ENCODE measurements around the gene TMBIM4. TPM values are rescaled to one million over a fixed set of nuclear protein-coding genes. Genes with fewer than 3 reads are reported as not detected.
A peak's percentile ranks its signal among the peaks of the same experiment; 100 is the strongest.

The TMBIM4 gene
- polyA plus RNA-seq, 2 of the 4 experiments (the other 2 are of a cell fraction) = 55.9 to 87.4 TPM

DNA sequence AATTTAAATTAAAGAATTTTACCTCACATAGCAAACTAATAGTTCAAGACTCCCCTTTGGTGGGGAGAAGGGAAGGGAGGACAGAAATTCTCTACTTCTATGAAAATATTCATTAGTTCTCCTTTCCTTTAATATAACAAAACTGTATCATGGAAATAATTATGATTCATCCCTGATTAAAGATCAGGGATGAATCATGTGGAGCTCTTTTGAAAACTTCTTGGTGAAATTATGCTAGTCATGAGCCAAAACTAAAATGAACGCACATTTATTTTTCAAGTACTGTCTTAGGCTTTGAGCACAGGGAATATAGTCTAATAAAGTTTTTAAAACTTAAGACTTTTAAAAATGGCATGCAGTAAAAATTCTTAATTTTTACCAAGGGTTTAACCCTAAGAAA, 17.1 kb downstream of the TMBIM4 start:
- H3K4me3 ChIP-seq = no peak overlapping the region
- CTCF ChIA-PET = interaction anchor here (1.5 kb wide), 1 partner anchor 7 kb away, joined by 4 read pairs; no protein-coding TSS in a partner anchor
- H3K9me3 ChIP-seq = no peaks in the 10 kb centered on the region
- DNase-seq (ENCODE audit: low read depth in 1 of 2, low spot score in 1 of 2) (no peak), FAIRE-seq (no peak), ATAC-seq (no peak)
- POLR2A ChIA-PET = no interaction called here
- no peaks in the 10 kb centered on the region for H3K4me1 ChIP-seq
- 93% methylated on average over 1 of the region's 1 CpG for WGBS (ENCODE audit: missing lambda C conversion rate)
- H3K4me2 ChIP-seq = no peak overlapping the region
- H3K27ac ChIP-seq = no peak overlapping the region
- TF ChIP-seq RAD21 (conservative IDR thresholded peaks at IDR 0.05 in 1 of 2, IDR thresholded peaks at IDR 0.05 in 1 of 2) (no peak), POLR2A (IDR thresholded peaks at IDR 0.05; ENCODE audit: low read length) (no peak), USF2 (IDR thresholded peaks at IDR 0.05) (no peak), RARB (CRISPR knock-in tag; IDR thresholded peaks at IDR 0.05) (no peak), ELK1 (IDR thresholded peaks at IDR 0.05; ENCODE audit: low read depth, low read length) (no peak), CBX8 (IDR thresholded peaks at IDR 0.05) (no peak), CHD2 (IDR thresholded peaks at IDR 0.05; ENCODE audit: low read length, partially characterized antibody) (no peak), KDM5A (IDR thresholded peaks at IDR 0.05) (no peak), RNF2 (IDR thresholded peaks at IDR 0.05; ENCODE audit: borderline replicate concordance, low read depth) (no peak), MYC (IDR thresholded peaks at IDR 0.05; ENCODE audit: borderline replicate concordance, low read length) (no peak), EP300 (IDR thresholded peaks at IDR 0.05) (no peak)
- TF ChIP-seq, protein P1, sequence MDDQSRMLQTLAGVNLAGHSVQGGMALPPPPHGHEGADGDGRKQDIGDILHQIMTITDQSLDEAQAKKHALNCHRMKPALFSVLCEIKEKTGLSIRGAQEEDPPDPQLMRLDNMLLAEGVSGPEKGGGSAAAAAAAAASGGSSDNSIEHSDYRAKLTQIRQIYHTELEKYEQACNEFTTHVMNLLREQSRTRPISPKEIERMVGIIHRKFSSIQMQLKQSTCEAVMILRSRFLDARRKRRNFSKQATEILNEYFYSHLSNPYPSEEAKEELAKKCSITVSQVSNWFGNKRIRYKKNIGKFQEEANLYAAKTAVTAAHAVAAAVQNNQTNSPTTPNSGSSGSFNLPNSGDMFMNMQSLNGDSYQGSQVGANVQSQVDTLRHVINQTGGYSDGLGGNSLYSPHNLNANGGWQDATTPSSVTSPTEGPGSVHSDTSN (IDR thresholded peaks at IDR 0.05) = no peak
- TF ChIP-seq, protein P2, sequence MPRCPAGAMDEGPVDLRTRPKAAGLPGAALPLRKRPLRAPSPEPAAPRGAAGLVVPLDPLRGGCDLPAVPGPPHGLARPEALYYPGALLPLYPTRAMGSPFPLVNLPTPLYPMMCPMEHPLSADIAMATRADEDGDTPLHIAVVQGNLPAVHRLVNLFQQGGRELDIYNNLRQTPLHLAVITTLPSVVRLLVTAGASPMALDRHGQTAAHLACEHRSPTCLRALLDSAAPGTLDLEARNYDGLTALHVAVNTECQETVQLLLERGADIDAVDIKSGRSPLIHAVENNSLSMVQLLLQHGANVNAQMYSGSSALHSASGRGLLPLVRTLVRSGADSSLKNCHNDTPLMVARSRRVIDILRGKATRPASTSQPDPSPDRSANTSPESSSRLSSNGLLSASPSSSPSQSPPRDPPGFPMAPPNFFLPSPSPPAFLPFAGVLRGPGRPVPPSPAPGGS (IDR thresholded peaks at IDR 0.05) = no peak

DNA sequence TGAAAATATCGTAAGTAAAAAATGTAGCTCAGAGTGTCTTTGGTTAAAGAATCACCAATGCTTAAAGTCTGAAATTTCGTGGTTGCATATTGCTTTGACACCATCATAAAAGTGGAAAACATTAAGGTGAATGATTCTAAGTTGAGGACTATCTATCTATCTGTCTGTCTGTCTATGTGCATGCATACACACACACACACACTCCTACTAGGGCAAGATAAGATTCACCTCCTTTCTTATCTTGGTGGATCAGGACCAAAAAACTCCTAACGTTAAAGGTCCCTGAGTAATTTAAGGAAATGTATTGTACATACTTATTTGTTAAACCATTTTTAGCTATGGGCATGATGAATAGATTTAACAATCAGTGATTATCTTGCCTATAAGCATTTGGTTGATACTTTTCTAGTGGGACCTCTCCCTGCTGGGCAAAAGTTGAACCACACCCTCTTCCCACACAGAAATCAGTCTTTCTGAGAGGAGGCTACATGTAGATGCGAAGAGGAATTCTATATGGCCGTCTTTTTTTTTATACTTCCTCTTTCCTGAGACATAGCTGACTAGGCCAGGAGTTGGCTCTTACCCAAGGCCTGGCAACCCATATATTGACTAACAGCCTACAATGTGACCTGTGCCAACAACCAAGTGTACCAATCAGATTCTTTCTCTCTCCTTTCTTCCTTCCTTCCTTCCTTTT, 19.9 kb downstream of the TMBIM4 start:
- CTCF ChIA-PET = interaction anchor here (0.9 kb wide), 1 partner anchor 20 kb away, joined by 3 read pairs; the partner anchor contains the start of gene TMBIM4

DNA sequence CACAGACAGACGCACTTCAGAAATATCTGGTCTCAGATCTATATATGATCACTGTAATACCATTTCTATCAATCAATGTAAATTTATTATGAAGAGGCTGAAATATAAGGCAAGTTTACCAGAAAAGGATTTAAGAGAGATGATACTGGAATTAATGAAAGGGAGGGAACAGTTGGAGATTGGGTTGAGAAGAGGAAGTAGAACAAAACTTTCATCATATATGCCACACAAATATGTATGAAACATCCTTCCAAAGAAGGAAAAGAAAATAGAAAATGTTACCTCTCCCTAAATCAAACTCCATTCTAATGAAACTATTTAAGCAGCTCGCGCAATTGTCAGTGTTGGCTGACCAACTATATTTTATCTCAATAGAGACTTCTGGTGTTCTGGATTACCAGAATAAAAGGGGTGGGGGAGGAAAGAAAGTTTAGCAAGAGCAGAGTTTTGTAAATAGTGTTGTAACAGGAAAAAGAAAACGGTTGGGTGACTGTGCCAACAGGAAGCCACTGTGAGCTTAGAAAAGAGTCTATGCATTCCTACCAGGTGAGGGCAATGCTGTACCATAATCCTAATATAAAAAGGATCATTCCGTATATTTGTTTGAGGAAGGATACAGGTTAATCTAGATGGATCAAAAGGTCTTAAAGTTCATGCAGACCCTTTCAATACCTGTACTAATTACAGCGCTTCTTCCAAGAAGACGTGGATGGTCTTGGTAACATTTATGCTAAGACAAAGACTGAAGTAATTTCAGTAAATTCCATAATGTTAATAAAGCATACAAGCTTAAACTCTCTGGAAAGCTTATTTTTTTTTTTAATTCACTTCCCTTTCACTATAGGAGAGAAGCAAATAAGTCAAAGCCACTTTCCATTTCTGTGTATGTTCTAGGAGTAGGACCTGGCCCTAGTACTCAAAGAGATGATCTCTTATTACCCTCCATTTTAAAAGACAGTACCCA, 24.7 kb downstream of the TMBIM4 start:
- H3K4me3 ChIP-seq = no peak overlapping the region
- H3K4me2 ChIP-seq = no peak overlapping the region; the same call in 2 of the 3 replicates
- TF ChIP-seq CEBPB (IDR thresholded peaks at IDR 0.05) (peak; percentile 33 to 68; a peak in 3 of 4 replicates), HES2 (IDR thresholded peaks at IDR 0.05) (0 out of 2 replicates have a peak, but pooled peaks have one; percentile 16), RAD21 (conservative IDR thresholded peaks at IDR 0.05 in 1 of 2, IDR thresholded peaks at IDR 0.05 in 1 of 2) (peak; percentile 64 to 73)
- TF ChIP-seq, protein P3, sequence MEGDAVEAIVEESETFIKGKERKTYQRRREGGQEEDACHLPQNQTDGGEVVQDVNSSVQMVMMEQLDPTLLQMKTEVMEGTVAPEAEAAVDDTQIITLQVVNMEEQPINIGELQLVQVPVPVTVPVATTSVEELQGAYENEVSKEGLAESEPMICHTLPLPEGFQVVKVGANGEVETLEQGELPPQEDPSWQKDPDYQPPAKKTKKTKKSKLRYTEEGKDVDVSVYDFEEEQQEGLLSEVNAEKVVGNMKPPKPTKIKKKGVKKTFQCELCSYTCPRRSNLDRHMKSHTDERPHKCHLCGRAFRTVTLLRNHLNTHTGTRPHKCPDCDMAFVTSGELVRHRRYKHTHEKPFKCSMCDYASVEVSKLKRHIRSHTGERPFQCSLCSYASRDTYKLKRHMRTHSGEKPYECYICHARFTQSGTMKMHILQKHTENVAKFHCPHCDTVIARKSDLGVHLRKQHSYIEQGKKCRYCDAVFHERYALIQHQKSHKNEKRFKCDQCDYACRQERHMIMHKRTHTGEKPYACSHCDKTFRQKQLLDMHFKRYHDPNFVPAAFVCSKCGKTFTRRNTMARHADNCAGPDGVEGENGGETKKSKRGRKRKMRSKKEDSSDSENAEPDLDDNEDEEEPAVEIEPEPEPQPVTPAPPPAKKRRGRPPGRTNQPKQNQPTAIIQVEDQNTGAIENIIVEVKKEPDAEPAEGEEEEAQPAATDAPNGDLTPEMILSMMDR (IDR thresholded peaks at IDR 0.05) = peak; percentile 66
- TF ChIP-seq, protein P4, sequence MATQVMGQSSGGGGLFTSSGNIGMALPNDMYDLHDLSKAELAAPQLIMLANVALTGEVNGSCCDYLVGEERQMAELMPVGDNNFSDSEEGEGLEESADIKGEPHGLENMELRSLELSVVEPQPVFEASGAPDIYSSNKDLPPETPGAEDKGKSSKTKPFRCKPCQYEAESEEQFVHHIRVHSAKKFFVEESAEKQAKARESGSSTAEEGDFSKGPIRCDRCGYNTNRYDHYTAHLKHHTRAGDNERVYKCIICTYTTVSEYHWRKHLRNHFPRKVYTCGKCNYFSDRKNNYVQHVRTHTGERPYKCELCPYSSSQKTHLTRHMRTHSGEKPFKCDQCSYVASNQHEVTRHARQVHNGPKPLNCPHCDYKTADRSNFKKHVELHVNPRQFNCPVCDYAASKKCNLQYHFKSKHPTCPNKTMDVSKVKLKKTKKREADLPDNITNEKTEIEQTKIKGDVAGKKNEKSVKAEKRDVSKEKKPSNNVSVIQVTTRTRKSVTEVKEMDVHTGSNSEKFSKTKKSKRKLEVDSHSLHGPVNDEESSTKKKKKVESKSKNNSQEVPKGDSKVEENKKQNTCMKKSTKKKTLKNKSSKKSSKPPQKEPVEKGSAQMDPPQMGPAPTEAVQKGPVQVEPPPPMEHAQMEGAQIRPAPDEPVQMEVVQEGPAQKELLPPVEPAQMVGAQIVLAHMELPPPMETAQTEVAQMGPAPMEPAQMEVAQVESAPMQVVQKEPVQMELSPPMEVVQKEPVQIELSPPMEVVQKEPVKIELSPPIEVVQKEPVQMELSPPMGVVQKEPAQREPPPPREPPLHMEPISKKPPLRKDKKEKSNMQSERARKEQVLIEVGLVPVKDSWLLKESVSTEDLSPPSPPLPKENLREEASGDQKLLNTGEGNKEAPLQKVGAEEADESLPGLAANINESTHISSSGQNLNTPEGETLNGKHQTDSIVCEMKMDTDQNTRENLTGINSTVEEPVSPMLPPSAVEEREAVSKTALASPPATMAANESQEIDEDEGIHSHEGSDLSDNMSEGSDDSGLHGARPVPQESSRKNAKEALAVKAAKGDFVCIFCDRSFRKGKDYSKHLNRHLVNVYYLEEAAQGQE (IDR thresholded peaks at IDR 0.05) = no peak

More for the DNA sequence above, 19.9 kb downstream of the TMBIM4 start:
- POLR2A ChIA-PET = no interaction called here
- TF ChIP-seq KDM5A (IDR thresholded peaks at IDR 0.05) (no peak), RFX5 (IDR thresholded peaks at IDR 0.05) (no peak), RARB (CRISPR knock-in tag; IDR thresholded peaks at IDR 0.05) (no peak), SREBF2 (IDR thresholded peaks at IDR 0.05) (no peak)
- FAIRE-seq = no peak
- H3K27ac ChIP-seq = no peak overlapping the region
- H3K4me1 ChIP-seq = no peaks in the 10 kb centered on the region; the same call in 2 of the 3 replicates
- WGBS (ENCODE audit: missing lambda C conversion rate) = 81% methylated on average over 5 of the region's 5 CpGs
- no peak for DNase-seq (ENCODE audit: low read depth in 1 of 2, low spot score in 1 of 2)
- H3K9me3 ChIP-seq = no peaks in the 10 kb centered on the region
- H3K4me2 ChIP-seq = no peak overlapping the region
- peak in 1 of 2 experiments; percentile 59; a peak in 2 of 6 replicates for ATAC-seq
- no peak overlapping the region for H3K4me3 ChIP-seq

More for the DNA sequence above, 24.7 kb downstream of the TMBIM4 start:
- Histone ChIP-seq H3K9me3 (peaks cover 25% of the 10 kb centered on the region), H3K4me1 (no peaks in the 10 kb centered on the region; the same call in 2 of the 3 replicates), H3K27ac (peak overlapping the region in 1 of 2 experiments; percentile 37; a peak in 1 of 6 replicates)
- POLR2A ChIA-PET = interaction anchor here (1.0 to 1.3 kb wide), 3 partner anchors 14 to 25 kb away, joined by 4 to 10 read pairs (median 7); partner anchors contain the start of genes LLPH and TMBIM4
- CTCF ChIA-PET = interaction anchor here (0.6 to 2.3 kb wide), 12 partner anchors 9 to 548 kb away, joined by 3 to 9 read pairs (median 4); partner anchors contain the start of genes HELB, LLPH and TMBIM4
- ATAC-seq (peak; percentile 68 to 89), DNase-seq (ENCODE audit: low read depth in 1 of 2, low spot score in 1 of 2) (peak; percentile 37 to 78), FAIRE-seq (no peak)
- WGBS (ENCODE audit: missing lambda C conversion rate) = 66% methylated on average over 7 of the region's 7 CpGs

All from A549 (cell line).